Stimulated activated CD8-positive, alpha-beta memory T cell treated with anti-CD3 and anti-CD28 coated beads, Interleukin-7, amount 100 ng/mL, for 4 hours (primary cell): ENCODE measurements around the gene DGKQ.
"Not testable (repeated sequence)": the region's sequence is repeated elsewhere in the genome, so short reads cannot be mapped to it uniquely, and the experiment has no call there.

Experiments used
- DNase-seq, 2 donors: peaks; one replicate each; pipeline ENCODE4 v3.0.0-alpha.2; 2020; ENCODE audit warnings: low read depth in 2 of 2

DGKQ gene

GRCh38 chr4:976016-976415, 2.6 kb upstream of the DGKQ start:
- DNase-seq: not testable (repeated sequence)

- no peak for DNase-seq
These were observed 1.3 kb upstream of the DGKQ start for GRCh38 chr4:974668-975067.

- peak; percentile 54 to 80 for DNase-seq
These were observed 531 bp downstream of the DGKQ start for GRCh38 chr4:972651-973424.

- no peak for DNase-seq
These were observed 1.5 kb downstream of the DGKQ start for GRCh38 chr4:971666-972500.

- DNase-seq: no peak
These were observed 2.4 kb downstream of the DGKQ start for GRCh38 chr4:970854-971520.

- DNase-seq: peak; percentile 24 to 46
These were observed 3.2 kb downstream of the DGKQ start for GRCh38 chr4:970046-970745.

GRCh38 chr4:968621-969394, 4.6 kb downstream of the DGKQ start:
- DNase-seq: no peak

- no peak for DNase-seq
These were observed 5.1 kb downstream of the DGKQ start for GRCh38 chr4:968221-968620.

- no peak for DNase-seq
These were observed 6.0 kb downstream of the DGKQ start for GRCh38 chr4:967113-968104.

- DNase-seq: no peak
These were observed 6.9 kb downstream of the DGKQ start for GRCh38 chr4:966266-967112.

- DNase-seq: no peak
These were observed 7.6 kb downstream of the DGKQ start for GRCh38 chr4:965766-966134.

GRCh38 chr4:965048-965765, 8.2 kb downstream of the DGKQ start:
- no peak for DNase-seq

GRCh38 chr4:964346-965025, 8.9 kb downstream of the DGKQ start:
- no peak for DNase-seq

GRCh38 chr4:963276-964225, 9.8 kb downstream of the DGKQ start:
- no peak for DNase-seq

- DNase-seq: no peak
These were observed 10.8 kb downstream of the DGKQ start for GRCh38 chr4:962231-963208.
